LNCaP clone FGC (cell line): ENCODE results near the gene PRKCE.

Experiments used
- DNase-seq: peaks from one replicate; pipeline ENCODE4 v3.0.0-alpha.2; 2011; ENCODE audit warnings: low read depth
- H3K4me3 ChIP-seq: 2 replicates; pipeline ENCODE4 v1.5.1; 2011; ENCODE audit warnings: mild to moderate bottlenecking, low read depth, low read length, control low read depth
- CTCF ChIP-seq: IDR thresholded peaks from 2 replicates; pipeline ENCODE4 v1.5.1; 2012; ENCODE audit warnings: mild to moderate bottlenecking; ENCODE audit not compliant: control insufficient read depth, insufficient read depth; ENCODE audit errors: extremely low read depth

Gene PRKCE

GRCh38 chr2:45899926-45900325, 248.5 kb downstream of the PRKCE start:
- no peak for TF ChIP-seq CTCF
- no peak for DNase-seq
- no peak overlapping the region for H3K4me3 ChIP-seq

- no peak for DNase-seq
- no peak for TF ChIP-seq CTCF
- no peak overlapping the region for H3K4me3 ChIP-seq
Measured at GRCh38 chr2:45901468-45902032, 250.1 kb downstream of the PRKCE start.

- DNase-seq = no peak
- TF ChIP-seq CTCF = no peak
- H3K4me3 ChIP-seq = no peak overlapping the region
Measured at GRCh38 chr2:45902380-45902779, 250.9 kb downstream of the PRKCE start.

GRCh38 chr2:45902781-45903375, 251.4 kb downstream of the PRKCE start:
- no peak for TF ChIP-seq CTCF
- no peak overlapping the region for H3K4me3 ChIP-seq
- DNase-seq = no peak

GRCh38 chr2:45904267-45904945, 252.9 kb downstream of the PRKCE start:
- no peak for TF ChIP-seq CTCF
- H3K4me3 ChIP-seq = no peak overlapping the region
- no peak for DNase-seq

- no peak for TF ChIP-seq CTCF
- no peak overlapping the region for H3K4me3 ChIP-seq
- DNase-seq = no peak
Measured at GRCh38 chr2:45904946-45905631, 253.6 kb downstream of the PRKCE start.
